GM21515 (cell line): ENCODE measurements around the gene MEGF8.

Source experiments
- ATAC-seq: cut with Tn5 transposase; IDR thresholded peaks from one replicate; pipeline ENCODE4 v1.9.1; 2021; ENCODE audit not compliant: unreplicated experiment

Gene MEGF8

DNA sequence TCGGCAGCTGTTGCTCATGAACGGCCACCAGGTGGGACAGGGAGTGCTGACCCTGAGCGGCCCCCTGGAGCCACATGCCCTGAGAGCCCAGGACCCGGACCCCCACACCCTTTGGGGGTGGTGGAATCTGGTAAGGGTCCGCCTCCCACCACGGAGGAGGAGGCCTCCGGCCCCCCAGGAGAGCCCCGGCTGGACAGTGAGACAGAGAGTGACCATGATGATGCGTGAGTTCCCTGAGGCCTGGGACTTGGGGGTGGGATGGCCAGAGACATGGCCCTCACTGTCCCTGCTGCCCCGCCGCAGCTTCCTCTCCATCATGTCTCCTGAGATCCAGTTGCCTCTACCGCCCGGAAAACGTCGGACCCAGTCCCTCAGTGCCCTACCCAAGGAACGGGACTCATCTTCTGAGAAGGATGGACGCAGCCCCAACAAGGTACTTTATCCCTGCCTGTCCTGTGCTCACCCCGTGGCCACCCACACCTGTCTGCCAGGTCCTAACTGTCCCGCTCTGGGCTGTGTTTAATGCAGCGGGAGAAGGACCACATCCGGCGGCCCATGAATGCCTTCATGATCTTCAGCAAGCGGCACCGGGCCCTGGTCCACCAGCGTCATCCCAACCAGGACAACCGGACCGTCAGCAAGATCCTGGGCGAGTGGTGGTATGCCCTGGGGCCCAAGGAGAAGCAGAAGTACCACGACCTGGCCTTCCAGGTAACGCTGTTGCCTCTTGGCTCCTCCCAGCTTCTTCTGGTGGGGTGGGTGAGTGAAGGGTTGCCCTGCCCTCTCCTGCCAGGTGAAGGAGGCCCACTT is 38.2 kb upstream of the MEGF8 start:
- no peak for ATAC-seq

DNA sequence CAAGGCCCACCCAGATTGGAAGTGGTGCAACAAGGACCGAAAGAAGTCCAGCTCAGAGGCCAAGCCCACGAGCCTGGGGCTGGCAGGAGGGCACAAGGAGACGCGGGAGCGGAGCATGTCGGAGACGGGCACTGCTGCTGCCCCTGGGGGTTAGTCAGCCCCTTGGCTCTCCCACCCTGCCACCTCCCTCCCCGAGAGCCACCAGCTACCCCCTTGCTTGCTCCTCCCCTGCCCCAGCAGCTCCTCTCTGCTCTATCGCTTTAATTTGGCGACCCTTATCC is 37.7 kb upstream of the MEGF8 start:
- no peak for ATAC-seq

- no peak for ATAC-seq
These were observed 37.0 kb upstream of the MEGF8 start for GRCh38 chr19:42288387-42288786.

DNA sequence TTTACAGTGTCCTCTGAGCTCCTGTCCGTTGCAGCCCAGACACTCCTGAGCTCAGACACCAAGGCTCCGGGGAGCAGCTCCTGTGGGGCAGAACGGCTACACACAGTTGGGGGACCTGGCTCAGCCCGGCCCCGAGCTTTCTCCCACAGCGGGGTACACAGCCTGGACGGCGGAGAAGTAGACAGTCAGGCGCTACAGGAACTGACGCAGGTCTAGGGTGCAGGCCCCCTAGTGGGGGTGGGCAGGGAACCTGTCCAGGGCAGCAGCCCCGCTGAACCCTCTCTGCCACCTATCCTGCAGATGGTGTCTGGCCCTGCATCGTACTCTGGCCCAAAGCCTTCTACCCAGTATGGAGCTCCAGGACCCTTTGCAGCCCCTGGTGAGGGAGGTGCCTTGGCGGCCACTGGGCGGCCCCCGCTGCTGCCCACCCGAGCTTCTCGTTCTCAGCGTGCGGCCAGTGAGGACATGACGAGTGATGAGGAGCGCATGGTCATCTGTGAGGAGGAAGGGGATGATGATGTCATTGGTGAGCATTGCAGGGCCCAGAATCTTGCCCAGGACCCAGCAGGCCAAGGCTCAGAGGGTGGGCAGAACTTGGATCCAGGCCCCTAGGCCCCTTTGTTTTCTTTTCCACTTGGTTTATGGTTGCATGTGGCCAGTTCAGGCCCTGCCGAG is 36.4 kb upstream of the MEGF8 start:
- ATAC-seq: no peak

- ATAC-seq: no peak
These were observed 35.8 kb upstream of the MEGF8 start for GRCh38 chr19:42289556-42290041.

- ATAC-seq: no peak
These were observed 35.3 kb upstream of the MEGF8 start for GRCh38 chr19:42290136-42290522.

DNA sequence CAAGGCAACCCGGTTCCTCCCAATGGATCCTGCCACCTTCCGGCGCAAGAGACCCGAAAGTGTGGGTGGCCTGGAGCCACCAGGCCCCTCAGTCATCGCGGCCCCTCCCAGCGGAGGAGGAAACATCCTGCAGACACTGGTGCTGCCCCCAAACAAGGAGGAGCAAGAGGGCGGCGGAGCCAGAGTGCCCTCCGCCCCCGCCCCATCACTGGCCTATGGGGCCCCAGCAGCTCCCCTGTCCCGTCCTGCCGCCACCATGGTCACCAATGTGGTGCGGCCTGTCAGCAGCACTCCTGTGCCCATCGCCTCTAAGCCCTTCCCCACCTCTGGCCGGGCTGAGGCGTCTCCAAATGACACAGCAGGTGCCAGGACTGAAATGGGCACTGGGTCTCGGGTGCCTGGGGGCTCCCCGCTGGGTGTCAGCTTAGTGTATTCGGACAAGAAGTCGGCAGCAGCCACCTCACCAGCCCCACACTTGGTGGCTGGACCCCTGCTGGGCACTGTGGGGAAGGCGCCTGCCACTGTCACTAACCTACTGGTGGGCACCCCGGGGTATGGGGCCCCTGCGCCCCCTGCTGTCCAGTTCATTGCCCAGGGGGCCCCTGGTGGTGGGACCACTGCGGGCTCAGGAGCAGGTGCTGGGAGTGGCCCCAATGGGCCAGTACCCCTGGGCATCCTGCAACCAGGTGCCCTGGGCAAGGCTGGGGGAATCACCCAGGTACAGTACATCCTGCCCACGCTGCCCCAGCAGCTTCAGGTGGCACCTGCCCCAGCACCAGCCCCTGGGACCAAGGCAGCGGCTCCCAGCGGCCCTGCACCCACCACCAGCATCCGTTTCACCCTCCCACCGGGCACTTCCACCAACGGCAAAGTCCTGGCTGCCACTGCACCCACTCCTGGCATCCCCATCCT is 34.7 kb upstream of the MEGF8 start:
- no peak for ATAC-seq

DNA sequence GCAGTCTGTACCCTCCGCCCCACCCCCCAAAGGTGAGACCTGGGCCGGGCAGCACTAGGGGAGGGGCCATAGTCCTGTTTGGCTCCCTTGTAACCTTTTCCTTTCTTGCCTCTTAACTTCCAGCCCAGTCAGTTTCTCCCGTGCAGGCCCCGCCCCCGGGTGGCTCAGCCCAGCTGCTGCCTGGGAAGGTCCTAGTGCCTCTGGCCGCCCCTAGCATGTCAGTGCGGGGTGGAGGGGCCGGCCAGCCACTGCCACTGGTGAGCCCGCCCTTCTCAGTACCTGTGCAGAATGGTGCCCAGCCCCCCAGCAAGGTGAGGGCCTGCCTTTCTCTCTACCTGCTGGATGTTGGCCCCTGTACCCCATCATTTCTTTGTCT is 34.0 kb upstream of the MEGF8 start:
- no peak for ATAC-seq

DNA sequence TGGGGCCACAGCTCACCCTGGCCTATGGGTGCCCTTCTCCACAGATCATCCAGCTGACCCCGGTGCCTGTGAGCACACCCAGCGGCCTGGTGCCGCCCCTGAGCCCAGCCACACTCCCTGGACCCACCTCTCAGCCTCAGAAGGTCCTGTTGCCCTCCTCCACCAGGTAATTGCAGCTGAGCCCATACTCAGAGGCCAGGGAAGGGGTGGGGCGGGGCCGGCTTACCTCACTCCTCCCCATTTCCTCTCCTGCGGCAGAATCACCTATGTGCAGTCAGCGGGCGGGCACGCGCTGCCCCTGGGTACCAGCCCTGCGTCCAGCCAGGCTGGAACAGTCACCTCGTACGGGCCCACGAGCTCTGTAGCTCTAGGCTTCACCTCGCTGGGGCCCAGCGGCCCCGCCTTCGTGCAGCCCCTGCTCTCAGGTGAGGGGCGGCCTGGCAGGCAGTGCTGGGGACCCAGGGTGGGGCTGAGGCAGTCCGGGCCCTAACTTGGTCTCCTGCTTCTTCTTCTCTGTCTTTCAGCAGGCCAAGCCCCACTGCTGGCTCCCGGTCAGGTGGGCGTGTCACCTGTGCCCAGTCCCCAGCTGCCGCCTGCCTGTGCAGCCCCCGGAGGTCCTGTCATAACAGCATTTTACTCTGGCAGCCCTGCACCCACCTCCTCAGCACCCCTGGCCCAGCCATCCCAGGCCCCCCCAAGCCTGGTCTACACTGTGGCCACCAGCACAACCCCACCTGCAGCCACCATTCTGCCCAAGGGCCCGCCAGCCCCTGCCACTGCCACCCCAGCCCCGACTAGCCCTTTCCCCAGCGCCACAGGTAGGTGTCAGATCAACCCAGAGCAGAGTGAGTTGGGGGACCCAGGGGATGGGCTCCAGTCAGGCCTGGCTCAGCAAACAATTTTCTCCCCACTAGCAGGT is 33.1 kb upstream of the MEGF8 start:
- no peak for ATAC-seq

GRCh38 chr19:42292963-42293362 is 32.5 kb upstream of the MEGF8 start:
- ATAC-seq: no peak

DNA sequence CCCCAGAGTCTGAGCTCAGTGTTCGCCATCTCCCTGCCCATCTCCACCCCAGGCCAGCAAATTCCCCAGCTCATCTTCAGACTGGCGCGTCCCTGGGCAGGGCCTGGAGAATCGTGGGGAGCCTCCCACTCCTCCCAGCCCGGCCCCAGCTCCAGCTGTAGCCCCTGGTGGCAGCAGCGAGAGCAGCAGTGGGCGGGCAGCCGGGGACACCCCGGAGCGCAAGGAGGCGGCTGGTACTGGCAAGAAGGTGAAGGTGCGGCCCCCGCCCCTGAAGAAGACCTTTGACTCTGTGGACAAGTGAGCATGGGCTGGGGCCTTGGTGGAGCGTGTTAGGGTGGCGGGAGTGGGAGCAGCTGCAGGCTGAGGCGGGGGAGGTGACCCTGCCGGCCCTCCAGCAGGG is 31.9 kb upstream of the MEGF8 start:
- no peak for ATAC-seq

- no peak for ATAC-seq
These were observed 31.5 kb upstream of the MEGF8 start for GRCh38 chr19:42293948-42294347.

DNA sequence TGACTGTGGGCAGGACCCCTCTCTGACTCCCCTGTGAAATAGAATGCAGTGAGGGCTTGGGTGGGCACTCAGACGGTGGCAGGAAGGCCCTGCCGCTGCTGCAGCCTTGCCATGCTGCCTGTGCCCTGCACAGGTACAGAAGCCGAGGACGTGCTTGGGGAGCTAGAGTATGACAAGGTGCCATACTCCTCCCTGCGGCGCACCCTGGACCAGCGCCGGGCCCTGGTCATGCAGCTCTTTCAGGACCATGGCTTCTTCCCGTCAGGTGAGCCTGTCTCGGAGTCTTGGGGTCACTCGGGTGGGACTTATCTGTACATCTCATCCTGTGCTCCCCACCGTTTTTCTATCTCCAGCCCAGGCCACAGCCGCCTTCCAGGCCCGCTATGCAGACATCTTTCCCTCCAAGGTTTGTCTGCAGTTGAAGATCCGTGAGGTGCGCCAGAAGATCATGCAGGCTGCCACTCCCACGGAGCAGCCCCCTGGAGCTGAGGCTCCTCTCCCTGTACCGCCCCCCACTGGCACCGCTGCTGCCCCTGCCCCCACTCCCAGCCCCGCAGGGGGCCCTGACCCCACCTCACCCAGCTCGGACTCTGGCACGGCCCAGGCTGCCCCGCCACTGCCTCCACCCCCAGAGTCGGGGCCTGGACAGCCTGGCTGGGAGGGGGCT is 30.8 kb upstream of the MEGF8 start:
- no peak for ATAC-seq

- ATAC-seq: no peak
These were observed 30.1 kb upstream of the MEGF8 start for GRCh38 chr19:42295342-42295741.

DNA sequence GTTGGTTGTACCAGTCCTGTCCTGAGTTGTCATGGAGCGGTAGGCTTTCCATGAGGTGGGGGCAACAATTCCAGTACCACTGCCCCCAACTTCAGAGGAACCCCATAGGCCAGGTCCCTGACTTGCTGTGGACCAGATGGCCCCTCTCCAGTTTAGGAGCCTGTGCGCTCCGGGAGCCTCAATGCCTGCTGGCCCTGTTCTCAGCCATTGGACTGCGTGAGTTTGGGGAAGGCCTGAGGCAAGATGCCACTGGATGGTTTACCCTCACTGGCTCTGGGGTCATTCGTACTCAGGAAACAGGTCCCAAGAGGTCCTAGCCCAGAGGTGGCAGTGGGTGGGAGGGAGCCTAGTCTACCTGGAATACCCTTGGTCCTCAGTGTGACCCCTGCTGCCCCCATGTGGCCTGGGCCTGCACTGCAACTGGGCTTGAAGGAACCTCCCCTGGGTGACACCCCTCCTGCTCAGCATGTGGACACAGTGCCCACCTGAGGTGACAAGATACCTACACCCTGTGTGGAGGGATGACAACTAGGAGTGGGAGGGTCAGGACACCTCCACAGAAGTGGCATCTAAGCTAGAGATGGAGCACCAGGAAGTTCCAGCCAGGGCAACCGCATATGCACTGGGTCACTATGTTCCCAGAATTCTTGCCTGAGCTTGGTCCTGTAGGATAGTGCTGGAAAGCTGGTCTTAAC is 29.5 kb upstream of the MEGF8 start:
- ATAC-seq: peak; percentile 52

DNA sequence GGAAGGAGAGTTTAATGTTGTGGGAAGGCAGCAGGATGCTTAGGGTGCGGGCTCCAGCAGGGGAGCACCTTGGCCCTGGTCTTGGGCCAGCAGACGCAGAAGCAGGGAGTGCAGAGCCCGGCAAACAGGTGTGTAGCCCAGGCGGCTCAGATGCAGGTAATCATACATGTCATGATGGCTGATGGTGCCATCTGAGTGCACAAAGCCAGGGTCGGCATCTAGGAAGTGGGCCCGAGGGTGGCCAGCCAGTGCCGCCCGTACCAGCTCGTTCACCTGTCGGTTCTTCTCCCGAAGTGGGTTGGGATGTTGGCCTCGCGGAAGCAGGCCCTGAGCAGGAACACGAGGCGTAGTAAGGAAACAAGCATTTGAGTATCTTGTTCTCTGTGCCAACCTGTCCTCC is 28.4 kb upstream of the MEGF8 start:
- no peak for ATAC-seq

- peak; percentile 23 for ATAC-seq
These were observed 23.7 kb upstream of the MEGF8 start, which contains the start of gene PRR19 for GRCh38 chr19:42301646-42302203. Gene PRR19, plus strand, starts transcription at chr19:42302132. Its CDS starts 7,453 bp downstream, at chr19:42309585.

DNA sequence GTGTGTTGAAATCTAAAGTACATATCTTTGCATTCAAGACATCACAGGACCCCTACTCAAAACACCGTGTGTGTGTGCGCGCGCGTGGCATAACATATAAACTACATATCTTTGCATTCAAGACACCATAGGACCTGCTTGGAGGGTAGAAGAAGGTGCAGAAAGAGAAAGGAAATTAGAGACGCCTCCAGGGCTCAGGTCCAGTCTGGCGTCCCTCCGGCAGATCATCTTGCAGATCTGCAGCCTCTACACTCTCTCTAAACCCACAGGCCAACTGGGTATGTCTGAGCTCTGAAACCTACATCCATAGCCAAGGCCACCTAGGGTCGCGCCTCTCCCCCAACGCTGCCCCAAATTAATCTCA is 22.4 kb upstream of the MEGF8 start:
- ATAC-seq: no peak

DNA sequence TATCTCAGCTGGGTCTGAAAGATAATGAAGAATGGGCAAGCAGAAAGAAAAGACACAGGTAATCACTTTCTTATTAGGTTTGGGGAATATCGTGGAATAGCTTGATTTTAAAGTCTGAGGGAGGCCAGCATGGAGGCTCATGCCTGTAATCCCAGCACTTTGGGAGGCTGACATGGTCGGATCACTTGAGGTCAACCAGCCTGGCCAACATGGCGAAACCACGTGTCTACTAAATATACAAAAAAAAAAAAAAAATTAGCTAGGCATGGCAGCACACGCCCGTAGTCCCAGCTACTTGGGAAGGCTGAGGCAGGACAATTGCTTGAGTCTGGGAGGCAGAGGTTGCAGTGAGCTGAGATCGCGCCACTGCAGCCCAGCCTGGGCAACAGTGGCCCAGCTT is 21.6 kb upstream of the MEGF8 start:
- ATAC-seq: no peak
